B cell (primary cell): ENCODE measurements around the gene CNTF. TPM values are rescaled to one million over a fixed set of nuclear protein-coding genes. Genes with fewer than 3 reads are reported as not detected.

ENCODE experiments used
- ATAC-seq: fragments of 200-7000 bp; cut with Tn5 transposase; one replicate; pipeline ENCODE4 v1.10.0; 2021; ENCODE audit warnings: low read depth, mild to moderate bottlenecking, moderate number of reproducible peaks, moderate library complexity
- CTCF ChIA-PET: fragments of 350-600 bp; sonication (Branson Sonifier 250); formaldehyde crosslinking; loops from one replicate; lab custom pipeline; 2021; ENCODE audit warnings: antibody characterized with exemption, inconsistent platforms; lab: Charles Lee
- POLR2A ChIA-PET: fragments of 350-600 bp; sonication (Branson Sonifier 250); formaldehyde crosslinking; loops from one replicate; lab custom pipeline; 2021; ENCODE audit warnings: antibody characterized with exemption; lab: Charles Lee
- DNase-seq: peaks from one replicate; pipeline ENCODE4 v3.0.0; 2013
- H2AFZ ChIP-seq: 2 replicates; pipeline ENCODE4 v1.6.1; 2012; ENCODE audit warnings: mild to moderate bottlenecking, low read depth, low read length; ENCODE audit not compliant: insufficient read depth, poor library complexity, severe bottlenecking
- H3K27ac ChIP-seq, 2 donors: 1 replicate in 1 of 2; 2 replicates in 1 of 2; pipeline ENCODE4 v1.5.1; 2012 to 2013; ENCODE audit warnings: low read length in 2 of 2, mild to moderate bottlenecking in 2 of 2, moderate library complexity in 1 of 2
- H3K27me3 ChIP-seq, 4 experiments: fragments of 200-600 bp in 1 of 4; sonication (generic) in 1 of 4; replicated peaks in 1 of 4; 1 replicate in 2 of 4; 2 replicates in 2 of 4; pipeline versions ENCODE4 v1.6.1 to v1.7.0; 2013 to 2016; ENCODE audit warnings: low read length in 3 of 4, mild to moderate bottlenecking in 2 of 4, mixed read lengths in 1 of 4, moderate library complexity in 1 of 4; ENCODE audit not compliant: insufficient read depth in 4 of 4, control insufficient read depth in 3 of 4; ENCODE audit errors: control extremely low read depth in 1 of 4
- H3K36me3 ChIP-seq, 2 experiments: replicated peaks in 1 of 2; 1 replicate in 1 of 2; 2 replicates in 1 of 2; pipeline versions ENCODE4 v1.6.1 to v1.7.1; 2013; ENCODE audit warnings: low read length in 1 of 2; ENCODE audit not compliant: insufficient read depth in 2 of 2, control insufficient read depth in 1 of 2; ENCODE audit errors: control extremely low read depth in 1 of 2, extremely low read depth in 1 of 2
- H3K4me1 ChIP-seq, 2 donors: fragments of 200-600 bp in 1 of 2; sonication (generic) in 1 of 2; 1 replicate in 1 of 2; 2 replicates in 1 of 2; pipeline versions ENCODE4 v1.5.1 to v1.6.1; 2013 to 2017; ENCODE audit warnings: low read length in 2 of 2; ENCODE audit not compliant: control insufficient read depth in 2 of 2, insufficient read depth in 2 of 2
- H3K4me2 ChIP-seq: replicated peaks from 2 replicates; pipeline ENCODE3; 2012; ENCODE audit warnings: mild to moderate bottlenecking, low read depth, low read length; ENCODE audit not compliant: poor library complexity, severe bottlenecking
- H3K4me3 ChIP-seq, 5 experiments: fragments of 200-600 bp in 1 of 5; sonication (generic) in 1 of 5; 1 replicate in 3 of 5; 2 replicates in 2 of 5; pipeline versions ENCODE4 v1.5.1 to v1.7.0; 2011 to 2016; ENCODE audit warnings: low read length in 4 of 5, mild to moderate bottlenecking in 4 of 5, low read depth in 2 of 5, control low read depth in 1 of 5, moderate library complexity in 1 of 5; ENCODE audit not compliant: insufficient read depth in 1 of 5; ENCODE audit errors: control extremely low read depth in 1 of 5, extremely low read depth in 1 of 5
- H3K79me2 ChIP-seq: fragments of 200-600 bp; sonication (generic); one replicate; pipeline ENCODE4 v1.6.0; 2016; ENCODE audit warnings: low read length; ENCODE audit not compliant: control insufficient read depth, insufficient read depth
- H3K9ac ChIP-seq: fragments of 200-600 bp; sonication (generic); 2 replicates; pipeline ENCODE4 v1.6.1; 2017; ENCODE audit warnings: mild to moderate bottlenecking, low read length, moderate library complexity
- H3K9me3 ChIP-seq, 3 donors: one replicate each; pipeline versions ENCODE4 v1.6.1 to v1.7.1; 2013; ENCODE audit warnings: low read length in 2 of 3; ENCODE audit not compliant: control insufficient read depth in 2 of 3, insufficient read depth in 1 of 3; ENCODE audit errors: control extremely low read depth in 1 of 3
- H4K20me1 ChIP-seq: 2 replicates; pipeline ENCODE4 v1.6.0; 2012; ENCODE audit warnings: mild to moderate bottlenecking, low read length; ENCODE audit not compliant: insufficient read depth, control insufficient read depth, poor library complexity, severe bottlenecking
- H3K27ac Mint-ChIP-seq: one replicate; pipeline ENCODE4 v1.8.0; 2021; ENCODE audit warnings: mixed read lengths
- H3K27me3 Mint-ChIP-seq: one replicate; pipeline ENCODE4 v1.8.0; 2021; ENCODE audit warnings: mixed read lengths
- H3K4me1 Mint-ChIP-seq: one replicate; pipeline ENCODE4 v1.8.0; 2021; ENCODE audit warnings: mixed read lengths
- H3K4me3 Mint-ChIP-seq: one replicate; pipeline ENCODE4 v1.8.0; 2021; ENCODE audit warnings: mixed read lengths
- H3K9me3 Mint-ChIP-seq: one replicate; pipeline ENCODE4 v1.8.0; 2022; ENCODE audit warnings: mixed read lengths; ENCODE audit not compliant: insufficient read depth
- CTCF ChIP-seq: fragments of 200-600 bp; IDR thresholded peaks from one replicate; pipeline ENCODE4 v1.8.0; 2022; ENCODE audit warnings: antibody characterized with exemption, mild to moderate bottlenecking
- EZH2 ChIP-seq: IDR thresholded peaks from 2 replicates; pipeline ENCODE4 v1.6.1; 2012; ENCODE audit warnings: borderline replicate concordance, low read depth, mild to moderate bottlenecking, moderate library complexity, low read length; ENCODE audit not compliant: insufficient read depth, poor library complexity, severe bottlenecking
- WGBS: methylation state at CpG from one replicate; pipeline ENCODE4 v1.1.5; 2013; ENCODE audit warnings: missing lambda C conversion rate; ENCODE audit not compliant: insufficient coverage; 5-methylcytosine and 5-hydroxymethylcytosine counted together
- intact Hi-C: fragments of 100-400 bp; cut with micrococcal nuclease; formaldehyde crosslinking; loops from one replicate; pipeline ENCODE4 v1.10.0; 2022
- polyA plus RNA-seq: library from polyadenylated mRNA; depleted of rRNA; stranded (reverse); fragments of >200 nt; gene quantifications from 2 replicates; pipeline ENCODE4 v1.2.3, GENCODE V29; 2012
- total RNA-seq, 2 donors: library from RNA; stranded (reverse); fragments of 120-200 nt in 1 of 2; gene quantifications; 1 replicate in 1 of 2; 2 replicates in 1 of 2; pipeline versions ENCODE4 v1.2.3 to v1.2.4, GENCODE V29; 2013 to 2022

Gene CNTF
- total and polyA plus RNA-seq, 2 donors (not counting 1 experiment from before 2014, with no cell fraction given) = 1.4 to 4.8 TPM

- peaks cover 6 to 45% of the 10 kb centered on the region in 2 experiments for H3K36me3 ChIP-seq
- POLR2A ChIA-PET = no interaction called here
- no peak overlapping the region for H3K4me2 ChIP-seq
- H3K27ac ChIP-seq = no peak overlapping the region
- H3K4me3 ChIP-seq = no peak overlapping the region
- TF ChIP-seq CTCF = no peak
- TF ChIP-seq EZH2 = no peak
- H2AFZ ChIP-seq = no peak overlapping the region
- CTCF ChIA-PET = interaction anchor here (1.1 kb wide), 1 partner anchor 57 kb away, joined by 3 read pairs; no protein-coding TSS in a partner anchor
- no peaks in the 10 kb centered on the region for H3K79me2 ChIP-seq
- WGBS = 100% methylated on average over 4 of the region's 4 CpGs
- DNase-seq (no peak), ATAC-seq (no peak)
- Mint-ChIP-seq H3K27me3 (no peaks in the 10 kb centered on the region), H3K4me1 (peaks cover 21% of the 10 kb centered on the region), H3K9me3 (no peaks in the 10 kb centered on the region), H3K27ac (no peak overlapping the region), H3K4me3 (no peak overlapping the region)
- H4K20me1 ChIP-seq = no peaks in the 10 kb centered on the region
- H3K9ac ChIP-seq = no peak overlapping the region
- H3K27me3 ChIP-seq = no peaks in the 10 kb centered on the region
- no peaks in the 10 kb centered on the region for H3K9me3 ChIP-seq
- intact Hi-C loops = no loop called here
- peaks cover 3 to 5% of the 10 kb centered on the region in 2 donors for H3K4me1 ChIP-seq
Measured at GRCh38 chr11:58625086-58625485, 2.6 kb downstream of the CNTF start.

- POLR2A ChIA-PET = no interaction called here
- Histone ChIP-seq H3K27me3 (no peaks in the 10 kb centered on the region), H3K4me1 (peaks cover 3 to 5% of the 10 kb centered on the region in 2 donors), H2AFZ (no peak overlapping the region), H3K79me2 (no peaks in the 10 kb centered on the region), H4K20me1 (no peaks in the 10 kb centered on the region), H3K4me3 (no peak overlapping the region), H3K36me3 (peaks cover 6 to 37% of the 10 kb centered on the region in 2 experiments), H3K9ac (peak overlapping the region; percentile 1), H3K9me3 (no peaks in the 10 kb centered on the region), H3K27ac (no peak overlapping the region), H3K4me2 (no peak overlapping the region)
- CTCF ChIA-PET = interaction anchor here (1.1 to 5.0 kb wide), 3 partner anchors 58 to 510 kb away, joined by 3 to 81 read pairs (median 7); no protein-coding TSS in a partner anchor
- Mint-ChIP-seq H3K4me3 (no peak overlapping the region), H3K4me1 (peaks cover 21% of the 10 kb centered on the region), H3K27ac (no peak overlapping the region), H3K27me3 (no peaks in the 10 kb centered on the region), H3K9me3 (no peaks in the 10 kb centered on the region)
- WGBS = 80% methylated on average over 1 of the region's 4 CpGs
- TF ChIP-seq EZH2 (no peak), CTCF (no peak)
- DNase-seq (no peak), ATAC-seq (no peak)
- intact Hi-C loops = no loop called here
Measured at GRCh38 chr11:58625826-58626460, 3.5 kb downstream of the CNTF start.
